ENCODE data around the gene TBC1D5. TPM values are rescaled to one million over a fixed set of nuclear protein-coding genes. Genes with fewer than 3 reads are reported as not detected.

TBC1D5 gene
- total and polyA plus RNA-seq, 2 of the 4 experiments (the other 2 are of a cell fraction) = 16.4 to 57.0 TPM

- intact Hi-C loops (cut with micrococcal nuclease) = no loop called here
- no peaks in the 10 kb centered on the region for H3K9me3 ChIP-seq (ENCODE audit: control insufficient read depth, insufficient read depth, low read length)
- no peak overlapping the region for H3K4me2 ChIP-seq (ENCODE audit: low read depth, low read length)
- H3K14ac ChIP-seq (replicated peaks; ENCODE audit: low read depth, low read length) = no peak overlapping the region
- H3K18ac ChIP-seq (ENCODE audit: low read depth, low read length) = no peak overlapping the region
- no peaks in the 10 kb centered on the region for H3K4me1 ChIP-seq (ENCODE audit: control insufficient read depth, insufficient read depth, low read length)
- H3K56ac ChIP-seq (ENCODE audit: extremely low read depth, insufficient read depth, low read length) = no peak overlapping the region
- H3K4me3 ChIP-seq (ENCODE audit: insufficient read depth, low read depth, low read length) = no peak overlapping the region
- WGBS, 2 experiments (ENCODE audit: extremely low coverage in 2 of 2, insufficient read length in 1 of 2) = no CpG with 5 or more reads among the region's 3 CpGs
- ChIA-PET POLR2A (ENCODE audit: unreplicated experiment) (no interaction called here), CTCF (interaction anchor here (1.2 kb wide), 1 partner anchor 430 kb away, joined by 4 read pairs; no protein-coding TSS in a partner anchor)
- ATAC-seq (ENCODE audit: low read depth) (no peak), DNase-seq (no peak)
- in situ Hi-C loops (cut with MboI; ENCODE audit: low sequenced_read_pairs) = loop anchor here (5.0 kb wide), 2 partner anchors 149 to 814 kb away; no protein-coding TSS in a partner anchor
- BruUV-seq (replicated peaks) = no TSS peak
- H4K91ac ChIP-seq (ENCODE audit: insufficient read depth, low read depth, low read length) = no peak overlapping the region
- no peak overlapping the region for H3K4ac ChIP-seq (ENCODE audit: low read depth, low read length)
- dilution Hi-C loops (cut with HindIII; ENCODE audit: low sequenced_read_pairs, unreplicated experiment) = loop anchor here (25.0 kb wide), 1 partner anchor 149 kb away; no protein-coding TSS in a partner anchor
- H3K27me3 ChIP-seq (ENCODE audit: control insufficient read depth, insufficient read depth, low read length) = no peaks in the 10 kb centered on the region
- no peaks in the 10 kb centered on the region; a peak in 1 of 4 replicates for H3K79me1 ChIP-seq (ENCODE audit: low read depth in 1 of 2, low read length in 2 of 2)
- no peak overlapping the region for H2BK5ac ChIP-seq (ENCODE audit: low read depth, low read length, poor library complexity, severe bottlenecking)
- H4K8ac ChIP-seq (ENCODE audit: low read depth in 2 of 2, low read length in 2 of 2) = no peak overlapping the region
- no peak overlapping the region for H2BK120ac ChIP-seq (ENCODE audit: low read depth, low read length)
- no peak overlapping the region for H3K9ac ChIP-seq (ENCODE audit: low read depth, low read length)
- no peaks in the 10 kb centered on the region for H3K9me1 ChIP-seq (ENCODE audit: insufficient read depth, low read length)
- no peak overlapping the region for H2AK5ac ChIP-seq (ENCODE audit: low read depth, low read length)
- no peak for TF ChIP-seq NFE2L2 (IDR thresholded peaks at IDR 0.05; ENCODE audit: low read depth, low read length)
- no peak for TF ChIP-seq CTCF (conservative IDR thresholded peaks at IDR 0.05; ENCODE audit: low read depth, low read length)
- no peak for TF ChIP-seq RAD21 (IDR thresholded peaks at IDR 0.05; ENCODE audit: low read length)
- TF ChIP-seq RFX5 (IDR thresholded peaks at IDR 0.05; ENCODE audit: low read depth, low read length) = no peak
- no peak for TF ChIP-seq CHD1 (IDR thresholded peaks at IDR 0.05; ENCODE audit: low read depth, low read length)
- no peak for TF ChIP-seq USF2 (IDR thresholded peaks at IDR 0.05; ENCODE audit: low read depth, low read length)
- no peak for TF ChIP-seq BHLHE40 (IDR thresholded peaks at IDR 0.05; ENCODE audit: low read depth, low read length)
- TF ChIP-seq MXI1 (IDR thresholded peaks at IDR 0.05; ENCODE audit: borderline replicate concordance, low read depth, low read length) = no peak
- TF ChIP-seq MAFK (IDR thresholded peaks at IDR 0.05; ENCODE audit: low read depth, low read length) = no peak
- TF ChIP-seq POLR2A (IDR thresholded peaks at IDR 0.05; ENCODE audit: low read depth, low read length) = no peak
- TF ChIP-seq ELK1 (IDR thresholded peaks at IDR 0.05; ENCODE audit: borderline replicate concordance, low read depth, low read length) = no peak
- TF ChIP-seq FOS (IDR thresholded peaks at IDR 0.05; ENCODE audit: low read depth, low read length) = no peak
- TF ChIP-seq MAZ (IDR thresholded peaks at IDR 0.05; ENCODE audit: borderline replicate concordance, low read depth, low read length) = no peak
- no peak for TF ChIP-seq SMC3 (IDR thresholded peaks at IDR 0.05; ENCODE audit: low read depth, low read length)
- H3K27ac ChIP-seq (ENCODE audit: insufficient read depth, low read length) = no peak overlapping the region
- H4K20me1 ChIP-seq (ENCODE audit: insufficient read depth, low read length) = no peaks in the 10 kb centered on the region
- no peak overlapping the region for H4K5ac ChIP-seq (ENCODE audit: low read depth, low read length)
- H3K23ac ChIP-seq (ENCODE audit: low read depth, low read length) = no peak overlapping the region
- H2BK20ac ChIP-seq (ENCODE audit: low read depth, low read length) = no peak overlapping the region
- H2AK9ac ChIP-seq (replicated peaks; ENCODE audit: low read depth, low read length, poor library complexity) = no peak overlapping the region
- H3K36me3 ChIP-seq (ENCODE audit: control insufficient read depth, insufficient read depth, low read length) = no peaks in the 10 kb centered on the region
- H2AFZ ChIP-seq (replicated peaks; ENCODE audit: low read length, poor library complexity) = no peak overlapping the region
- no peak overlapping the region for H2BK15ac ChIP-seq (ENCODE audit: low read depth, low read length)
These were observed 331.1 kb downstream of the TBC1D5 start for GRCh38 chr3:17411157-17411877.

Data from IMR-90 (cell line).